GM23338 (cell line): Measurements from ENCODE around the gene CAST. TPM values are rescaled to one million over a fixed set of nuclear protein-coding genes. Genes with fewer than 3 reads are reported as not detected.

Experiments
- ATAC-seq: fragments of 200-7000 bp; cut with Tn5 transposase; 3 replicates; pipeline ENCODE4 v1.9.1; 2020
- DNase-seq: peaks from one replicate; pipeline ENCODE4 v3.0.0-alpha.2; 2015; ENCODE audit warnings: low spot score
- H2AFZ ChIP-seq: fragments of 200-600 bp; sonication (generic); 2 replicates; pipeline ENCODE4 v1.8.0; 2016; ENCODE audit warnings: antibody characterized with exemption, mild to moderate bottlenecking, moderate library complexity
- H3F3A ChIP-seq: fragments of 200-600 bp; sonication (generic); replicated peaks from 2 replicates; pipeline ENCODE4 v1.8.0; 2017; ENCODE audit warnings: antibody characterized with exemption, mixed run types, low read depth
- H3K27ac ChIP-seq: fragments of 200-600 bp; sonication (generic); 2 replicates; pipeline ENCODE4 v1.6.1; 2016; ENCODE audit warnings: low read depth
- H3K27me3 ChIP-seq: fragments of 200-600 bp; sonication (generic); 2 replicates; pipeline ENCODE4 v1.8.0; 2016; ENCODE audit warnings: mild to moderate bottlenecking, mixed run types, moderate library complexity; ENCODE audit not compliant: insufficient read depth
- H3K36me3 ChIP-seq: fragments of 200-600 bp; sonication (generic); 2 replicates; pipeline ENCODE4 v1.8.0; 2016; ENCODE audit warnings: mild to moderate bottlenecking; ENCODE audit not compliant: insufficient read depth
- H3K4me1 ChIP-seq: fragments of 200-600 bp; sonication (generic); 2 replicates; pipeline ENCODE4 v1.8.0; 2016; ENCODE audit warnings: mild to moderate bottlenecking, moderate library complexity; ENCODE audit not compliant: insufficient read depth
- H3K4me2 ChIP-seq: fragments of 200-600 bp; sonication (generic); 2 replicates; pipeline ENCODE4 v1.7.1; 2017; ENCODE audit warnings: mixed run types
- H3K4me3 ChIP-seq: fragments of 200-600 bp; sonication (generic); 2 replicates; pipeline ENCODE4 v1.6.1; 2016; ENCODE audit warnings: mixed run types
- H3K79me2 ChIP-seq: fragments of 200-600 bp; sonication (generic); replicated peaks from 2 replicates; pipeline ENCODE4 v1.8.0; 2017; ENCODE audit warnings: mild to moderate bottlenecking; ENCODE audit not compliant: insufficient read depth
- H3K9me2 ChIP-seq: fragments of 200-600 bp; sonication (generic); 2 replicates; pipeline ENCODE4 v1.8.0; 2017; ENCODE audit not compliant: insufficient read depth
- H4K20me1 ChIP-seq: fragments of 200-600 bp; sonication (generic); replicated peaks from 2 replicates; pipeline ENCODE4 v1.8.0; 2017; ENCODE audit warnings: mild to moderate bottlenecking; ENCODE audit not compliant: insufficient read depth
- H3K27ac Mint-ChIP-seq: 2 replicates; pipeline ENCODE4 v1.8.0; 2020; ENCODE audit warnings: inconsistent platforms, mild to moderate bottlenecking, moderate library complexity, mixed read lengths
- H3K27me3 Mint-ChIP-seq: 3 replicates; pipeline ENCODE4 v1.8.0; 2022; ENCODE audit warnings: low read depth, mild to moderate bottlenecking, moderate library complexity, mixed read lengths, inconsistent platforms; ENCODE audit not compliant: insufficient read depth, poor library complexity
- H3K36me3 Mint-ChIP-seq: 3 replicates; pipeline ENCODE4 v1.8.0; 2021; ENCODE audit warnings: low read depth, mild to moderate bottlenecking, inconsistent platforms, moderate library complexity, mixed read lengths
- H3K4me1 Mint-ChIP-seq: 3 replicates; pipeline ENCODE4 v1.8.0; 2020; ENCODE audit warnings: mild to moderate bottlenecking, inconsistent platforms, mixed read lengths
- H3K4me3 Mint-ChIP-seq: 3 replicates; pipeline ENCODE4 v1.8.0; 2021; ENCODE audit warnings: moderate library complexity, mild to moderate bottlenecking, inconsistent platforms, mixed read lengths
- H3K9me3 Mint-ChIP-seq: 3 replicates; pipeline ENCODE4 v1.8.0; 2020; ENCODE audit warnings: moderate library complexity, mild to moderate bottlenecking, inconsistent platforms, mixed read lengths
- CREB1 ChIP-seq: fragments of 250-450 bp; sonication (Bioruptor Pico); IDR thresholded peaks from 2 replicates; pipeline ENCODE4 v1.5.0; 2020; ENCODE audit warnings: low read depth, mild to moderate bottlenecking, moderate library complexity
- CTCF ChIP-seq, 2 experiments: fragments of 200-600 bp in 1 of 2; sonication (generic) in 1 of 2; conservative IDR thresholded peaks; 2 replicates each; pipeline versions ENCODE4 v1.5.1 to v1.6.1; 2016 to 2017; ENCODE audit warnings: antibody characterized with exemption in 2 of 2, low read depth in 2 of 2, mild to moderate bottlenecking in 2 of 2, moderate library complexity in 1 of 2
- ETS1 ChIP-seq: IDR thresholded peaks from 2 replicates; pipeline ENCODE4 v1.6.1; 2016; ENCODE audit warnings: antibody characterized with exemption
- EZH2 ChIP-seq: fragments of 200-600 bp; sonication (generic); IDR thresholded peaks from one replicate; pipeline ENCODE4 v1.8.0; 2017; ENCODE audit warnings: antibody characterized with exemption, mild to moderate bottlenecking, low read depth; ENCODE audit not compliant: unreplicated experiment
- EZH2phosphoT487 ChIP-seq: fragments of 200-600 bp; sonication (generic); IDR thresholded peaks from one replicate; pipeline ENCODE4 v1.8.1; 2018; ENCODE audit warnings: antibody characterized with exemption; ENCODE audit not compliant: unreplicated experiment
- JUNB ChIP-seq: IDR thresholded peaks from one replicate; pipeline ENCODE4 v1.6.1; 2016; ENCODE audit warnings: antibody characterized with exemption; ENCODE audit not compliant: unreplicated experiment
- NANOG ChIP-seq: IDR thresholded peaks from 2 replicates; pipeline ENCODE4 v1.6.1; 2016; ENCODE audit warnings: antibody characterized with exemption, borderline replicate concordance
- STAT1 ChIP-seq: IDR thresholded peaks from one replicate; pipeline ENCODE4 v1.6.1; 2016; ENCODE audit warnings: antibody characterized with exemption; ENCODE audit not compliant: unreplicated experiment
- ZNF114 ChIP-seq: fragments of 250-450 bp; sonication (Bioruptor Pico); IDR thresholded peaks from 2 replicates; pipeline ENCODE4 v1.5.0; 2020; ENCODE audit warnings: mild to moderate bottlenecking, moderate library complexity
- ZNF331 ChIP-seq: fragments of 250-450 bp; sonication (Bioruptor Pico); IDR thresholded peaks from 2 replicates; pipeline ENCODE4 v1.5.0; 2020; ENCODE audit warnings: low read depth, mild to moderate bottlenecking, moderate library complexity
- ZNF462 ChIP-seq: fragments of 250-450 bp; sonication (Bioruptor Pico); IDR thresholded peaks from 2 replicates; pipeline ENCODE4 v1.5.0; 2020; ENCODE audit warnings: mild to moderate bottlenecking, moderate library complexity
- polyA plus RNA-seq: library from polyadenylated mRNA; unstranded; fragments of >200 nt; fragmentation: Nextera tagmentation; extraction: Ambion mirVana; gene quantifications from 2 replicates; pipeline ENCODE4 v1.2.1, GENCODE V29; 2016
- total RNA-seq: library from RNA; depleted of rRNA; stranded (reverse); fragments of >200 nt; shearing (Covaris generic); gene quantifications from 2 replicates; pipeline ENCODE4 v1.2.3, GENCODE V29; 2014

Gene CAST
- total and polyA plus RNA-seq, 2 experiments from 2014 or later: 37.9 to 57.7 TPM

- TF ChIP-seq JUNB: no peak
- TF ChIP-seq CREB1 (CRISPR knock-in tag): no peak
- no peak for TF ChIP-seq CTCF (conservative IDR thresholded peaks at IDR 0.05; ENCODE audit: low read depth in 2 of 2)
- no peak for TF ChIP-seq EZH2
- no peak for TF ChIP-seq ZNF114 (CRISPR knock-in tag)
- TF ChIP-seq EZH2phosphoT487: no peak
- TF ChIP-seq ETS1: no peak
Observed at GRCh38 chr5:96775050-96775449, 112.9 kb downstream of the CAST start (continued).

- H3K4me1 Mint-ChIP-seq: no peaks in the 10 kb centered on the region
- no peaks in the 10 kb centered on the region for H4K20me1 ChIP-seq
- H3K27ac Mint-ChIP-seq: no peak overlapping the region
- no peaks in the 10 kb centered on the region for H3K79me2 ChIP-seq
- H3K9me3 Mint-ChIP-seq: no peaks in the 10 kb centered on the region
- no peak overlapping the region for H3K27ac ChIP-seq
- no peaks in the 10 kb centered on the region for H3K9me2 ChIP-seq
- no peak overlapping the region for H3K4me2 ChIP-seq
- no peaks in the 10 kb centered on the region for H3K4me1 ChIP-seq
- DNase-seq (no peak), ATAC-seq (no peak)
- H3K27me3 ChIP-seq: no peaks in the 10 kb centered on the region
- no peak overlapping the region for H3K4me3 ChIP-seq
- peaks cover 10% of the 10 kb centered on the region; the same call in 1 of the 3 replicates for H3K36me3 Mint-ChIP-seq
- peaks cover 1% of the 10 kb centered on the region for H3K27me3 Mint-ChIP-seq
- no peak overlapping the region for H3K4me3 Mint-ChIP-seq
- H3F3A ChIP-seq: no peaks in the 10 kb centered on the region
- H3K36me3 ChIP-seq: no peaks in the 10 kb centered on the region
- no peak overlapping the region for H2AFZ ChIP-seq
- TF ChIP-seq ZNF114 (CRISPR knock-in tag): no peak
- TF ChIP-seq STAT1: no peak
- TF ChIP-seq CREB1 (CRISPR knock-in tag): no peak
- no peak for TF ChIP-seq ZNF331 (CRISPR knock-in tag)
- no peak for TF ChIP-seq CTCF (conservative IDR thresholded peaks at IDR 0.05; ENCODE audit: low read depth in 2 of 2)
- TF ChIP-seq JUNB: no peak
- TF ChIP-seq EZH2phosphoT487: no peak
- TF ChIP-seq ETS1: no peak
- TF ChIP-seq EZH2: no peak
- TF ChIP-seq NANOG: no peak
- TF ChIP-seq ZNF462 (CRISPR knock-in tag): no peak
Observed at GRCh38 chr5:96775689-96776088, 113.5 kb downstream of the CAST start.
